Bone marrow (tissue), 2 donors: ENCODE measurements around the gene TSPAN18.

Experiments used
- DNase-seq, 2 donors: peaks; one replicate each; lab custom pipeline; 2025; lab: John Stamatoyannopoulos, UW

Gene TSPAN18

DNA sequence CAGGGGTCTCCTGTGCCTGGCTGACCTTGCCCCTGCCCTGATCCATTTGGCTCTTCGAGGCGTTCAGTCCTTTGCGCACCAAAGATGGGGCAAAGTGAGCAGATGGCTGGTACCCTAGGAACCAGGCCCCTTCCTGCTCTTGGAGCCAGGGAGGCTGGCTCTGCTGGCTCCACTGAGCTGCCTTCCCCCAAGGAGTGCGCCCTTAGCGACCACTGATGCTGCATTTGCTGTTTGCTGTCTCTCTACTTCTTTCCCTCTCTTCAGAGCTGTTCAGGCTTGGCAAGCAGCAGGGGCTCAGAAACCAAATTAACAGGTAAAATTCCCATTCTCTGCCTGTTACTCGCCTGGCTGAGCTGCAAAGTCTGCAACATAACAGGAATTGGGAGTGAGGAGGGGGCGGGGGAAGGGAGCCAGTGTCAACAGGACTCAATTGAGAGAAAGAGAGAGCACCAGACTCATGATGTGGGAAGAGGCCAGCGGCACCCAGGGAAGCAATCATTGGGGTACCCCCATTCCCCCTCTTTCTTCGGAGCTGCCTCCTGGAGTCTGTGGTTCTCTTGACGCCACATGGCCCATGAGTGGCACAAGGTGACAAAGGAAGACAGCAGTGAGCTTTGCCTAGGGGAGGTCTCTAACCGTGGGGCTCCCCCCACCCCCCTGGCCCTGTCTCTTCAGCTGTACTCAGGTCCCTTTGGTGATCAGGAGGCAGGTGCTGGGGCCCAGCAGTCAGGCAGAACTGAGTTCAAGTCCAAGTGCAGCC lies 121.6 kb downstream of the TSPAN18 start:
- DNase-seq: no peak

DNA sequence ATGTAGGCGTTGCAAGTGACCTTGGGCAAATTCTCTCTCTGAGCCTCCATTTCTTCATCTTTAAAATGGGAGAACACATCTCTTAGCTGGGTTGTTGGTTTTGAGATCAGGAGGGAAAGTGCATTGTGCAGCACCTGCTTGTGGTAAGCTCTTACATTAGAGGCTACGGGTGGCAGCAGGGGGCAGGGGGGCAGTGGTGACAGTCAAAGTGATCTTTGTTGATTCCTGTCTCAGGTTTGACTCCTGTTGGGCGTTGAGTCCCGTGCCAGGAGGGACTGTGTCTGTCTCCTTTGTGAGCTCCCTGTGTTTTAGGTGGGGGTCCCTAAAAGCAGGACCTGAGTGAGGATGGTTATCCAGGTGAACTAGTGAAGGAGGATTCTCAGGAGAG lies 122.2 kb downstream of the TSPAN18 start:
- no peak for DNase-seq

DNA sequence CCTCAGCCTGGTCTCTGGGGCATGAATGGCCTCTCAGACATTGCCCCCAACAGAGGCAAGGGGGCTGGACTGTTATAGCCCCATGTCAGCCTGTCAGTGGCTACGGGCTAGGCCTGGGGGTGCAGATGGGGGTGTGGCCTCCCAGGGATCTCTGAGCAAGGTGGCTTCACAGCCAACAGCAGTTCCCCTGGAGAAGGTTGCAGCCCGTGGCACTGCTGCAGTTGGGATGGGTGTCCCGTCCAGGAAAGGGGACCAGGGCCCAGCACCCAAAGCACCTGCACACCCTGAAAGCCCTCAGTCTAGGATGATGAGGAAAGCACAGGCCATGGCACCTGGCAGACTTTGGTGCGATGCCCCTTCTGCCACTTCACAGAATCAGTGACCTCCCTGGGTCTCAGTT lies 122.7 kb downstream of the TSPAN18 start:
- no peak for DNase-seq

DNA sequence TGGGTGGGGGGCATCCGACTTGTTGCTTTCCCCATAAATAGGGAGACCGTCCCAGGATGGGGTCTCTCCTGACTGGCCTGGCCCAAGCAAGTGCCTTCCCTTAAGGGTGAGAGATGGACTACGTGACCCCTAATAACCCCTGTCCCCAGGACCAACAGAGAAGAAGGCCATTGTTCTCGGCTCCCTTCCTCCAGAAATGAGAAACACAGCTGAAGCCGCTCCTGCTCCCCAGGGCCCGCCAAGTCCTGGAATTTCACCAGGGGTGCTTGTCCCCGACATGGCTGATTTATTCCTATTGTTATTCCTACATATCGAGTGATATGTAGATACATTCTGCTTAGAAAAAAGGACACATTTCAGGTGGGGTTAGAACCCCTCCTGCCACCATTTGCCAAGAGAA lies 123.2 kb downstream of the TSPAN18 start:
- no peak for DNase-seq

DNA sequence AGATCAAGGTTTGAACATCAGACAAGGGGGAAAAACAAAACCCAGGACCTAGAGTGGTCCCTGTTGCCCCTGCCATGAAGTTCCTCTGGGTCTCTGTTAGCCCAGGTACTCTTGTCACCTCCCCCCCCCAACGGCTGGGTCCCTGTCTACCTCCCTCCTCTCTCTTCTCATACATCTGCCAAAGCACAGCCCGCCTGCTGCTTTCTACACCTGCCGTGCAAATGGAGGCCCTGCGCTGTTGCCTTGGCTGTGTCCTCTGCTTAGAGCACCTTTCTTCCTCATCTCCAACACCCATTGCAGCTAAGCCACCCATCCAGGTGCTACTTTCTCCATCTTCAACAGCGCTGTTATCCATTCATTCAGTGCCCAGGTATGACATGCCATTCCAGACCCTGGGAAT lies 124.7 kb downstream of the TSPAN18 start:
- DNase-seq: no peak

DNA sequence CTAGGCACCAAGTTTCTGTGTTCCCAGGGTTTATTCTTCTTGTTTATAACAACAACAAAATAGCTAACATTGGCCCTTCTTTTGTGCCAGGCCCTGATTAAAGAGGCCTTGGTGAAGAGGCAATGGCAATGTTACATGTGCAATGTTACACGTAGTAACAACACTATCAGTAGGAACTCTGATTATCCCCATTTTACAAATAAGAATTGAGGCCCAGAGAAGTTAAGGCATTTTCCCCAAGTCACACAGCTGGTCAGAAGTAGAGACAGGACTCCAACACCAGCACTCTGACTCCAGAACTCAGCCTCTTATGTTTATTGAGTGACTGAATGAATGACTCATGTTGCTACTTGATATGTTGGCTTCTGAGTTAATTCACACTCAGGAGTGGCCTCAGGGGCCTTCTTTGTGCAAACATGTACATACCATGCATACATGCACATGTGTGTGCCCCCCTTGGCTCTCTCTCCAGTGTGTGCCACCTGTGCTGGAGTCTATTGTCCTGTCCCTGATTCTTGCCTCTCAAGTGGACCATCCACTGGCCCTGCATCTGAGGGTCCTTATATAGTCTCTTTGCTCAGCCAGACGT lies 125.5 kb downstream of the TSPAN18 start:
- no peak for DNase-seq

DNA sequence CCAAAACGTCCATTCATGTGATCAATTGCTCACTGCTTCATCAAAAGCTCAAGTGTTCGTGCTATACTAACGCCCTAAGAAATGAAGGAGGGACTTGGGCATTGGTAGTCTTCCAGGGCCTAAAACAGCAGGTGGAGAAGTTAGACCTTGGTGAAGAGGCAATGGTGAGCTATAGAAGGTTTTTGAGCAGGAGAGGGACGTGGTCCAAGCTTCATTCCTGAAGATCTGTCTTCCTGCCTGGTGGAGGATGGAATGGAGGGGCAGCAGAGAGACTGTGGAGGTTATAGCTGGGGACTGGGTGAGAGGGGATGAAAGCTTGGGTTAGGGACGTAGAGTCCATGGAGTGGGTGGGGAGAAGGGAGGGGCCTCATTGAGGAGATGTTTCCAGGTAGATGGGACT lies 126.2 kb downstream of the TSPAN18 start:
- no peak for DNase-seq

DNA sequence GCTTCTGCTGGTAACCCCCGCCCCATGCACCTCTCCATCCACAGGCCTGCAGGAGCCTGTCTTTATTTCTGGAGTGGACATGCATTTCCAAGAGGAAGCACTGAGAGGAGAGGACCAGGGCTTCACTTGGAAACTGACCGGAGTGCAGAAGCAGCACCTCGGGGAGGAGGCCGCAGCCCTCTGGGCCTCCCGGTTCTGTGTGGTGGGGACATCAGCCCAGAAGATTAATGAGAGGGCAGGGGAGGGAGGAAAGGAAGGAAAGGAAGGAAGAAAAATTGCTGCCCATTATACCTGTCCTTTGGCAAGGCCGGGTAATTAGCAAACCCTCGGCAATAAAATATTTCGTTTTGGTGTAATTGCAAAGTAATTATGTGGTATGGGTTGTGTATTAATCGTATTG lies 126.9 kb downstream of the TSPAN18 start:
- no peak for DNase-seq

DNA sequence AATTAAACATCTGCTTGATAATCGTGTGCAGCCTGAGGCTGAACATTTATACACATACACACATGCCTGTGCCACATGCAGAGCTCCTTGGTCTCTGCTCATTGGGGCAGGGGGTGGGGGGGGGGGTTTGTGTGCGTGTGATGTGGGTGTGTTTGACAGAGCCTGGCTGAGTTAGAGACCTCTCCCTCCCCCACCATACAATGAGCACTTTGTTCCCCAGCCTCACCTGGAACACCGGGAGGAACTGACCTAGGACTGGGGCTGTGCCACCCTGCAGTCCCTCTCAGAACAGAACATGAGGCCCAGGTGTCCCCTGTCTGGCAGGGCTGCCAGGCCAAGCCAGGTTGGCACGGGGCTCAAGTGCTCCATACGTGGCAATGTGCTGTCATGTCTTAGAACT lies 127.3 kb downstream of the TSPAN18 start:
- no peak for DNase-seq

DNA sequence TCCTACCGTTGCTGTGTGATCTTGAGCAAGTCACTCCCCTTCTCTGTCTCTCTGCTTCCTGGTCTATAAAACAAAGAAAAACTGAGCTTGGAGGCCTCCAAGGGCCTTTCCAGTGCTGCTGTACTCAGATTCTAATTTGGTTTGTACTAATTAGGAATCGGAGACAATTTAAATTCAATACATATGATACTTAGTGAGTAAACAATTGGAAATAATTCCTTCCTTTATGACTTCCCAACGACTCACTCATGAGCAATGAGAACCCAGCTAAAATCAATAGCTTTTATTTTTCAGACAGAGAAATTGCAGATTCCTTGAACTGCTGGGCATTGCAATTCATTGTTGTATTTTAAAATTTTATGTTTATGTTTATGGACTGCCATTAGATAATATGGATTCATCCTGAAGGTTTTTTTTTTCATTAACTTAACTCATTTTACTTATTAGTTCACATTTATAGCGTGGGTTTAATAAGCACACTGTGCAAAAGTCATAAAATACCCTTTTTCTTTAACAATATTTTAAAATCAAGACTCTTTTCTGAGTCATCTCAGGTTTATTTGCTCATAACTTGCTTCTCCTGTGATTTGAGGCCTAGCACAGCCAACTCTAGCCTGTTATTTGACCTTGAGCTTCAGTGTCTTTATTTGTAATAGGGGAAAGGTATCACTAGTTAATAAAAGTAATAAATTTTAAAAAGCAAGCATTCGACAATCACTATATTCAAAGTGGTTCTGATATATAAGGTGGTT lies 128.2 kb downstream of the TSPAN18 start:
- no peak for DNase-seq

DNA sequence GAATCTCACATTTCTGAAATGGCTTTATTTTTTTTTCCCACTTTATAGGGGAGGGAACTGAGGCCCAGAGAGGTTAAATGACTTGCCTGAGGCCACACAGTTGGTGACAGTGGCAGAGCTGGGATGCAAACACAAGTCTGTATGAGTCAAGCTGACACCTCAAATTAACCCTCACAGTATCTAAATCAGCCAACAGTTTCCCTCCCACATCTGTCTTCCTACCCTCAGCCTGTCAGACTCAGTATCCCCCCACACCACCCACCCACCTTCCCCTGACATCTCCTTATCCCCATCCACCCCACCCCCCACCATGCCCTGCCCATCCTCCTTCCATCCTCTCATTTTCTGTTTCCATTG lies 128.7 kb downstream of the TSPAN18 start:
- no peak for DNase-seq

DNA sequence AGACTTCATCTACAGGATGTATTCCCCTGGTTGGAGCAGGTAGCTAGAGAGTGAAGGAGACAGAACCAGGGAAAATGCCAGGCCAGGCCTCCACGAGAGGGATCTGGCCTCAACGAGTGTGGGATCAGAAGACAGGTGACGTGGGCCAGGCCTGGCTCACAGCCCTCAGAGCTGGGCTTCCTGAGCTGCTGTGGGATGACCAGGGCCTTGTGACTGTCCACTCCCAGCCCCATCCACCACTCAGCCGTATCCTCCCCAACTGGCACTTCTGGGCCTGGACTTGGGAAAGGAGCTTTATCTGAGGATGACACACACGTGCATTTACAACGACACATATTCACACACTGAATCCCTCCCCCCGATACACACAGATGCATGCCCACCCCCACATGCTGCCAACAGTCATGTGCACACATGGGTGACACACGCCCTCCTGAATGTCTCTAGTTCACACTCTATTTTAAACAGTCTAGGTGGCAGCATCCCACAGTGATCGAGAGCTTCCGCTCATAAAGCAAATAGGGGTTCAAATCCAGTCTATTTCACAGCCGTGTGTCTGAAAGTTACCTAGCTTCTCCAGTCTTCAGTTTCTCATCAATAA lies 130.8 kb downstream of the TSPAN18 start:
- DNase-seq: no peak

DNA sequence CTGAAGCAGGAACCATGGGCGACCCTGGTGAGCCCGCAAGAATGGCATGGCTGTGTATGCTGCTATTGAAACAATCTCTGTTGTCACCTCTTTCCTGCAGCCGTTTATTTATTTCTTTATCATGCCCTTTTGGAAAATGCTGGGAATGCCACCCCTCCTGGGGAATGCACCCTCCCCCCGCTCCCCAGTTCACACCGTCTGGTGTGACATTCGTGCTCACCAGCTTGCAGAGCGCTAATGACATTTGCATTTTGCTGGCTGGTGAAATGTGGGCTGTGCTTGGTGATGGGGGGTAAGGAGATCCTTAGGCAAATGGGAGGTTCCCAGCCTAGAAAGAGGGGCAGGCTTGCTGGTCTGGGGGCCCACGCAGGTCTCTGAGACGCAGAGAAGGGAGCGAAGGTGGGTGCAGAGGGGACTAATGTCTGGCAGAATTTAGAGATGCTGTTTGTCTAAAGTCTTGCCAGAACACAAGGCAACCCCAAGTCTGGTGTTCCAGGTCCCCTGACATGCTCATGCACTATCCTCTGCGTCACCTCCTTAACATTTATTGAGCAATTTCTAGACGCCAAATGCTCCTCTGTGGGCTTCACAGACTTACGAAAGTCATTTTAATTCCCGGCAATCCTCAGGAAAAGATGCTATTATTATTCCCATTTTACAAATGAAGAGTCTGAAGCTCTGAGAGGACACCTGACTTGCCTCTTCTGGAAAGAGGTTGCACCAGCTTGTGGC lies 132.2 kb downstream of the TSPAN18 start:
- no peak for DNase-seq

DNA sequence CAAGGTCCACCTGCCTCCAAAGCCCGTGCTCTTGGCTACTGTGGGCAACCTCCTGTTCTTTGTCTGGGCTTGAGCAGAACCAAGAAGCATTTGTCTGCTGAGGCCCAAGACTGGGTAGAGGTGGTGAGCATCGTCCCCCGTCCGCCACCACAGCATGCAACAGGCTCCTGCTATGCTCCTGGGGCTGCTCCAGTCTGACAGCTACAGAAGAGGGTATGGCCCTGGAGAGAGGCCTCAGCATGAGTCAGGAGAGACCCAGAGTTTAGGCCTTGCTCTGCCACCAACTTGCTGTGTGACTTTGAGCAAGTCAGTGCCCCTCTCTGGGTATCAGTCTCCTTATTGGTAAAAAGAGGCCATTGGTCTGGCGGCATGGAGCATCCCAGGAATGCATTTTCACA lies 132.8 kb downstream of the TSPAN18 start:
- DNase-seq: no peak

DNA sequence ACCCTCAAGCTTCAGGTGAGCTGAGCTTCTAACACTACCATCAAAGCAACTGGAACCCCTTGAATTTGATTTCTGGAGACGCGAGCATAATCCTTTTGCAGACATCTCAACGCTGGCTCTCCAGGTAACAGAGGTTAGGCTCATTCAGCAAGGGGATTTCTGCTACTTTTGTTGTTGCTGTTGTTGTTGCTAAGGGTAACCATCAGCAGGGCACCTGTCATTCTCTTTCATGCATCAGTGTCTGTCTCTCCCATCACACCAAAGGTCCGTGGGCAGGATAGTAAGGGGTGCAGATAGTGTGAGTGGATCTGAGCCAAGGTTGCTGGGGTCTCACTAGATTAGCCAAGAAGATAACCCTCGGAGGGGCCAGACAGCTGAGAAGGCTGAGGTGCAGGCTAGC lies 133.6 kb downstream of the TSPAN18 start:
- DNase-seq: no peak

DNA sequence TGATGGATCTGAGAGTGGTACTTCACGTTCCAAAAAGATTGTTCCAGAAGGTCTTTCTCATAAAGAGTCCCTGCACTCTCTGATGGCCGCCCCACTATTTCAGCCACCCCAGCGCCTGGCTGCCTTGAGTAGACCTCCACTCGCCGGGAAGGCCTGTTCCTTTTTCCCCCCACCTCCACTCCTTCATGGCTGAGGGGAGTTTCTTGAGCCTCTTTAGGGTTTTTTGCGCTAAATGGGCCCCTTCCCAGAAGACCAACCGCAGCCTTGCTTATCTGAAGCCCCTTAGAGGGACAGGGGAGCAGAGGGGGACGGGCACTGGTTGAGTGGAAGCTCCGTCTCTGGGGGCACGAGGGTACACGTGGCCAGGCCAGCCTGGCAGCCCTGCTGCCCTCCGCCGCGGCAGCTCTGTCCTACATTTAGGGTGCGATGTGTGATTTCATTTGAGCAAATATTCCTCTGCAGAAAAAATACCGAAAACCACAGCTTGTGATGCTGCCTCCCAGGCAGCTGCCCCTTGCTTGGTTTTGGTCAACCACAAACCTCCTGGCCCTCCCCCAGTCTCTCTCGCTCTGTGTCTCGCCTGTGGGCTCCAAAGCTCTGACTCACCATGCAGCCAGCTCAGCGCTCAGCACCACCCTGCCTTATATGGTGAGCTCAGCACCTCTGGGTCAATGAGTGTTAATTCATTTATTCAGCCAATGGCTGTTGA lies 135.2 kb downstream of the TSPAN18 start:
- DNase-seq: peak; percentile 41 to 60

DNA sequence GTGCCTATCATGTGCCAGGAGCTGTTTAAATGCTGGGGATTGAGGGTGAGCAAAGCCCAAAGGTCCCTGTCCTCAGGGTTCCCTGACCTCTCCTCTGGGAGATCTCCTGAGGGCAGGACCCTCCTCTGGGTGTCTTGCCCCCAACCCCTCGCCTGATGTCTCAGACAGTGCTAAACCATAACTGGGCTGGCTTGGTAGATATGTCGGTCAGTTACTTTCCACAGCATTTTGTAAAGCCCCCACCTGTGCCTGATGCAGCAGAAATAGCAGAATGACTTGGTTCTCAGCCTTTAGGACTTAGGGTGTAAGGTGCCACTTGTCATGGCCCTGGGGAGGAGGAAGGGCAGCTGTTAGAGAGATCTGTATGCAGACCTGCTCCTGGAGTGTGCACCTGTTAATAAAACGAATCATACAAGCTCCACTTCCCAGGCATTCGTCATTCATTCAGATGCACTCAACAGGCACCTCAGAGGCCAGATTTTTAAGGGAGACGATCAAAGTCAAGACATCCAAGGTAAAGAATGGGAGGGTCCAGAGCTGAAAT lies 135.9 kb downstream of the TSPAN18 start:
- no peak for DNase-seq

DNA sequence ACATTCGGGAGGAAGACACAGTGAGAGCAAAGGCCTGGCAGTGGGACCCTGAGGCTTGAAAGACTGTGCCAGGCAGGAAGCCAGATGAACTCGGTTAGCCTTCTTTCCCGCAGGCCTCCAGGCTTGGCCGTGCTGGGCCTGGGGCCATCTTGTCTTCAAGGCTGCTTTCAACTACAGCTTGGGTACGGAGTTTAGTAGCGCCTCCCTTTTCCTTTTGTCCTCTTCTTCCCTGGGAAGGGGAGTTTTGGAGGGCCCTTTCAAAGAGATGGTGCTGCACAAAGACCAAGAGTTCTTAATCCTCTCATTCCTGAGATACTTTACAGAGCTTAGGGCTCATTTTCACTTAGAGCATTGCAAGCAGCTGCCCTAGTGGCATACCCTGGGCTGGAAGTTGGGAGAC lies 136.5 kb downstream of the TSPAN18 start:
- no peak for DNase-seq

DNA sequence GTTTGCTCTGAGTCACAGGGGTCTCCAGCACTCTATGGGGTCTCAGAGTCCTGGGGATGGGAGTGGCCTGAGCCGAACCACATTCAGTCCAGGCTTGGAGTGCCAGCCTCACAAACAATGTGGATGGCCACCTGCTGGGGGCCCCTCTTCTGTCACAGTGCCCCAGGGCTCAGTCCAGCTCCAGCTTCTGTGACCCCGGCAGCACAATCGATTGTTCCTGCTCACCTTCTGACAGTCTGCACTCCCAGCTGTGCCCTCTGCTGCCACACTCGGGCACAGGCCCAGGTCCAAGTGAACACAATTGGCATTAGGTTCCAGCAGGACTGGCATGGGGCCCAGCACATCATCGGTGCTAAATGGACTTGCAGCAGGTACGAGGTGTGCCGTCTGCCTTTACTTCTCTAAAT lies 139.1 kb downstream of the TSPAN18 start:
- no peak for DNase-seq

DNA sequence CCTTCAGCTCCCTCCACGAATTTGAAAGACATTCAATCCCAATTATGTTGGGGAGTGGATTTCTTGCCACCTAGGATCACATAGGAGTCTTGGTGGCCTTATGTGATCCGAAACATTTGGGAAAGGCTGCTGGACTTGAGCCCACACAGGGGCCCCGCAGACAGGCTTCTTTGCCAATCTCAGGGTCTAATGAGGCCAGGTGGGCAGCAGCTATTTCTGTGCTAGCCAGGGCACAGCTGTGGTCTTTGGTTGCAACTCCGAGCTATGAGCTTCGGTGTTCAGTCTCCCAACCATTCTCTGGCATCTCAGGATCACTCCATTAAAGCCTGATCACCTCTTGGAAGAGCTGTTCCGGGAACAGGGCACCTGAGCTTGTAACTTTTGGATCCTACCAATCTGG lies 139.5 kb downstream of the TSPAN18 start:
- DNase-seq: no peak

DNA sequence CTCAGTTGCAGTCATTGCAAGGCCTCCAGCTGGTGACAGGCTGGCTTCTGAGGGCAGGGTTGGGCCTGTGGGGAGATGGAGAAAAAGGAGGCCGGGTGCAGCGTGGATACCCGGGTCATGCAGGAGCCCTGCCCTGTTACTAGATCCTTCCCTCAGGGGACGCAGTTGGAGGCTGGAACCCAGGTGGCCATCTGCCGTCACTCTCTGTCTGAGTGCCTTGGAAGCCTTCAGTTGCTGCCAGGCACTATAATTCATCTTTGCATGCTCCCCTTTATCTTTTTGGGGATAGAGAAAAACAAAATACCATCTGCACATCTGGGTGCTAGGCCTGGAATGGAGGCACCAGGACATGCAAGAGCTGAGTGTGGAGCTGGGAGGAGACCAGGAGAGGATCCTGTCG lies 141.3 kb downstream of the TSPAN18 start:
- DNase-seq: no peak
